Measurements from ENCODE around the gene HAGHL.

DNA sequence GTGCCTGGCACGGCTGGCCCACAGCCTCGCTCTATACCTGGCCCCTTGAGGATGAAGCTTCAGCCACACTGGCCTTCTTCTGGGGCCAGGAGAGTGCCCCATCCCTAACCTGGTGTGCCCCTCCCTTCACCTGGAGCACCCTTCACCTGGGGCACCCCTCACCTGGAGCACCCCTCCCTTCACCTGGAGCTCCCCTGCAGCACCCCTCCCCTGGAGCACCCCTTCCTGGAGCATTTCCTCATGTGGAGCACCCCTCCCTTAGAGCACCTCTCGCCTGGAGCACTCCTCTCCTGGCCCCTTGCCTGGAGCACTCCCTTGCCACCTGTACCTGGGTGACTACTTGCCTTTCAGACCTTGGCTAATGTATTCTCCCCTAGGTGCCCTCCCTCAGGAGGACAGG lies 18.9 kb upstream of the HAGHL start:
- TF ChIP-seq EP300 (IDR thresholded peaks at IDR 0.05) (no peak), POLR2AphosphoS5 (IDR thresholded peaks at IDR 0.05) (no peak)
- TF ChIP-seq, protein P1, sequence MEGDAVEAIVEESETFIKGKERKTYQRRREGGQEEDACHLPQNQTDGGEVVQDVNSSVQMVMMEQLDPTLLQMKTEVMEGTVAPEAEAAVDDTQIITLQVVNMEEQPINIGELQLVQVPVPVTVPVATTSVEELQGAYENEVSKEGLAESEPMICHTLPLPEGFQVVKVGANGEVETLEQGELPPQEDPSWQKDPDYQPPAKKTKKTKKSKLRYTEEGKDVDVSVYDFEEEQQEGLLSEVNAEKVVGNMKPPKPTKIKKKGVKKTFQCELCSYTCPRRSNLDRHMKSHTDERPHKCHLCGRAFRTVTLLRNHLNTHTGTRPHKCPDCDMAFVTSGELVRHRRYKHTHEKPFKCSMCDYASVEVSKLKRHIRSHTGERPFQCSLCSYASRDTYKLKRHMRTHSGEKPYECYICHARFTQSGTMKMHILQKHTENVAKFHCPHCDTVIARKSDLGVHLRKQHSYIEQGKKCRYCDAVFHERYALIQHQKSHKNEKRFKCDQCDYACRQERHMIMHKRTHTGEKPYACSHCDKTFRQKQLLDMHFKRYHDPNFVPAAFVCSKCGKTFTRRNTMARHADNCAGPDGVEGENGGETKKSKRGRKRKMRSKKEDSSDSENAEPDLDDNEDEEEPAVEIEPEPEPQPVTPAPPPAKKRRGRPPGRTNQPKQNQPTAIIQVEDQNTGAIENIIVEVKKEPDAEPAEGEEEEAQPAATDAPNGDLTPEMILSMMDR (IDR thresholded peaks at IDR 0.05), result no peak
